ENCODE data around the gene ITSN1. TPM values are rescaled to one million over a fixed set of nuclear protein-coding genes. Genes with fewer than 3 reads are reported as not detected.

The ITSN1 gene
- total and polyA plus RNA-seq, 2 of the 13 experiments (the other 11 are each of a cell fraction or from before 2014, with no cell fraction given): 26.1 to 33.8 TPM

- TF ChIP-seq HNF1A (IDR thresholded peaks at IDR 0.05; ENCODE audit: low read depth): no peak
- TF ChIP-seq HNF1A (CRISPR knock-in tag; IDR thresholded peaks at IDR 0.05; ENCODE audit: borderline replicate concordance): no peak
- peak; percentile 78; the same call in 1 of the 2 replicates for TF ChIP-seq PRDM15 (CRISPR knock-in tag; IDR thresholded peaks at IDR 0.05)
- TF ChIP-seq BRD4 (CRISPR knock-in tag; IDR thresholded peaks at IDR 0.05): no peak
- TF ChIP-seq GMEB2 (CRISPR knock-in tag; IDR thresholded peaks at IDR 0.05; ENCODE audit: low read depth): no peak
- TF ChIP-seq ZNF589 (CRISPR knock-in tag; conservative IDR thresholded peaks at IDR 0.05): no peak
- no peak for TF ChIP-seq BORCS8-MEF2B (CRISPR knock-in tag; IDR thresholded peaks at IDR 0.05)
- TF ChIP-seq TRAFD1 (CRISPR knock-in tag; IDR thresholded peaks at IDR 0.05; ENCODE audit: borderline replicate concordance): no peak
- TF ChIP-seq FOXA3 (CRISPR knock-in tag; IDR thresholded peaks at IDR 0.05): no peak
- no peak for TF ChIP-seq RARG (CRISPR knock-in tag; IDR thresholded peaks at IDR 0.05; ENCODE audit: low read depth)
- TF ChIP-seq ARID4A (CRISPR knock-in tag; IDR thresholded peaks at IDR 0.05; ENCODE audit: borderline replicate concordance): peak; percentile 28; the same call in 1 of the 2 replicates
- 0 out of 2 replicates have a peak, but pooled peaks have one; percentile 27 for TF ChIP-seq THAP11 (CRISPR knock-in tag; IDR thresholded peaks at IDR 0.05)
- no peak for TF ChIP-seq RORA (CRISPR knock-in tag; IDR thresholded peaks at IDR 0.05)
These were observed 252.5 kb downstream of the ITSN1 start (continued) for GRCh38 chr21:33894736-33895288.
